Measurements from ENCODE around the gene CROT.

DNA sequence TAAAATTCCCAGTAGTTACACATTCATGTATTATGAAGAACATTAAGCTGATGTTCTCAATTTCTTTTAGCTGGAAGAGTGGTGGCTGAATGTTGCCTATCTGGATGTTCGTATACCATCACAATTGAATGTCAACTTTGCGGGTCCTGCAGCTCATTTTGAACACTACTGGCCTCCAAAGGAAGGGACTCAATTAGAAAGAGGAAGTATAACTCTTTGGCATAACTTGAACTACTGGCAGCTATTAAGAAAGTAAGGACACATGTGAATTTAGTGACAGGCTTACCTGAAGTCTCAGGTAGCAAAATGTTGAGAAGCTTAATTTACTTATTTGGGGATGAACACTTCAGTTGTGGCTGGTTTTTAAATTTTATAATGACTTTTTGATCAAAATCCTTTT is 15.9 kb downstream of the CROT start:
- TF ChIP-seq CTCF (IDR thresholded peaks at IDR 0.05) (no peak), EP300 (IDR thresholded peaks at IDR 0.05) (no peak)
